HTERT RPE-1 (cell line): Measurements from ENCODE around the gene WDR5.
"Not testable (repeated sequence)": the region's sequence is repeated elsewhere in the genome, so short reads cannot be mapped to it uniquely, and the experiment has no call there.

Source experiments
- in situ Hi-C: fragments of 300-500 bp; cut with MboI; formaldehyde crosslinking; loops from 4 replicates; pipeline ENCODE4 v1.14.3; 2020; ENCODE audit warnings: low sequenced_read_pairs

The WDR5 gene

GRCh38 chr9:134135343-134136117, at the start of gene WDR5:
TSS of gene WDR5 (plus strand) at chr9:134136082. CDS start at chr9:134139878, 3,796 bp downstream.
- in situ Hi-C loops: no loop called here

GRCh38 chr9:134088063-134088725, 47.7 kb upstream of the WDR5 start:
- in situ Hi-C loops: no loop called here

GRCh38 chr9:134089972-134090371, 45.9 kb upstream of the WDR5 start:
- in situ Hi-C loops: no loop called here

- in situ Hi-C loops: no loop called here
Observed at GRCh38 chr9:134099123-134099761, 36.6 kb upstream of the WDR5 start.

GRCh38 chr9:134100040-134100439, 35.8 kb upstream of the WDR5 start:
- in situ Hi-C loops: no loop called here

GRCh38 chr9:134101133-134101532, 34.7 kb upstream of the WDR5 start:
- in situ Hi-C loops: not testable (repeated sequence)

- in situ Hi-C loops: no loop called here
Observed at GRCh38 chr9:134101623-134102149, 34.2 kb upstream of the WDR5 start.

GRCh38 chr9:134103391-134103998, 32.4 kb upstream of the WDR5 start:
- in situ Hi-C loops: no loop called here

GRCh38 chr9:134111064-134111463, 24.8 kb upstream of the WDR5 start:
- in situ Hi-C loops: no loop called here

- in situ Hi-C loops: no loop called here
Observed at GRCh38 chr9:134112561-134112960, 23.3 kb upstream of the WDR5 start.

- in situ Hi-C loops: not testable (repeated sequence)
Observed at GRCh38 chr9:134118972-134119371, 16.9 kb upstream of the WDR5 start.

- in situ Hi-C loops: no loop called here
Observed at GRCh38 chr9:134123764-134124128, 12.1 kb upstream of the WDR5 start.

- in situ Hi-C loops: no loop called here
Observed at GRCh38 chr9:134125413-134126095, 10.3 kb upstream of the WDR5 start.

- in situ Hi-C loops: no loop called here
Observed at GRCh38 chr9:134126373-134126772, 9.5 kb upstream of the WDR5 start.

GRCh38 chr9:134127065-134127580, 8.8 kb upstream of the WDR5 start:
- in situ Hi-C loops: no loop called here

- in situ Hi-C loops: no loop called here
Observed at GRCh38 chr9:134127616-134128015, 8.3 kb upstream of the WDR5 start.

- in situ Hi-C loops: no loop called here
Observed at GRCh38 chr9:134128727-134129679, 6.9 kb upstream of the WDR5 start.

- in situ Hi-C loops: no loop called here
Observed at GRCh38 chr9:134130503-134131375, 5.1 kb upstream of the WDR5 start.
